Activated naive CD8-positive, alpha-beta T cell (primary cell): ENCODE results near the gene IGFL3.
"Not testable (repeated sequence)": the region's sequence is repeated elsewhere in the genome, so short reads cannot be mapped to it uniquely, and the experiment has no call there.

Experiments
- H3K27ac Mint-ChIP-seq: one replicate; pipeline ENCODE4 v1.8.0; 2021; ENCODE audit warnings: mixed read lengths
- H3K27me3 Mint-ChIP-seq: one replicate; pipeline ENCODE4 v1.8.0; 2021; ENCODE audit warnings: mixed read lengths
- H3K36me3 Mint-ChIP-seq: one replicate; pipeline ENCODE4 v1.8.0; 2021; ENCODE audit warnings: mixed read lengths
- H3K4me1 Mint-ChIP-seq: one replicate; pipeline ENCODE4 v1.8.0; 2021; ENCODE audit warnings: low read depth, mixed read lengths
- H3K4me3 Mint-ChIP-seq: one replicate; pipeline ENCODE4 v1.8.0; 2021; ENCODE audit warnings: mild to moderate bottlenecking, mixed read lengths
- H3K9me3 Mint-ChIP-seq: one replicate; pipeline ENCODE4 v1.8.0; 2021; ENCODE audit warnings: low read depth, mixed read lengths

Gene IGFL3

DNA sequence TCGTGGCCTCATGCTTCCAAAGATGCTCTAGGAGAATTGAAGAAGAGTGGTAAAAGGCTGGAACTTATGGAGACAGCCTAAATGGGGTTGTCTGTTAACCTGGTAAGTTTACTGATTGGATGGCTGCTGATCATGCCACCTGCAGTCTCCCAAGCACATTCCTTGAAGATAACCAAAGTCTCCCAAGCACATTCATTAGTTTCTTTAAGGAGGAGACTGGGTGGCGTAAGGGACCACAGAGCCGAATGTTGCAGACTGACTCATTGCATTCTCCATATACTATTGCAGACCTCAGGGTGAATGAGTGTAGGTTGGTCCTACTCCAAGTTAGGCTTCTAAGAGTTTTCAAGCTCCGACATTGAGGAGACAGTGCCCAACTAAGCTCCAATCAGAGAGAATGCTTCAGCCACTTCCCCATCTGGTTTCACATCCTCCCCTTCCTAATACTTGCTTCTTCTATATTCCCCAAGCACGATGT is at the start of gene IGFL3:
IGFL3 (minus strand) TSS at position 51 of the 478 bp plus-strand sequence; CDS start at position 12, 39 bp downstream.
- H3K36me3 Mint-ChIP-seq: no peaks in the 10 kb centered on the region
- no peaks in the 10 kb centered on the region for H3K4me1 Mint-ChIP-seq
- no peak within 1 kb of the TSS for H3K27ac Mint-ChIP-seq
- H3K4me3 Mint-ChIP-seq: no peak within 1 kb of the TSS
- no peaks in the 10 kb centered on the region for H3K9me3 Mint-ChIP-seq
- peaks cover 41% of the 10 kb centered on the region for H3K27me3 Mint-ChIP-seq

DNA sequence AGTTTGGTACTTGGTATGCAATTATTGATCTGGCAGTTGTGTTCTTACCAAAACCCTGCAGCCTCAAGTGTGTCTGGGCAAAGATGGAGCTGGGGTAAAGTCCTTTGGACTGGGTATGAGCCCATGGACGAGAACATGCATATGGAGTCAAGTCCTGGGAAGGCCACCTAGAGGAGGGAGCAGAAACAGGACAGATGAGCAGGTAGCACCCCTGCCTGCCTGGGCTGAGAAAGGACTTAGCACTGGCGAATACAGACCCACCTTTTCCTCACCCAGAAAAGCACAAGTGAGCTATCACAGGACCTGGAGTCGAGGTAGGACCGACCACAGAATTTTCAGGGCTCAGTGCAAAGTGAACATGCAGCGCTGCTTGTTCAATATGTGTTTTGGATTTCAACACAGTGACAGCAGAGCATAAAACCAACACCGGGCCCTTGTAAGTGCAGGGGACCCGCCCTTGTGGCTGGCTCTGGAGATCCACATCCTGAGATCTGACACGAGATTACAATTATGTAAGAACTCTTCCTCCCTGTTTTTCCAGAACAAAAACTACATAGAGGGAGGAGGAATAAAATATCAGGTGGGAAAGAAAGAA is 49.5 kb upstream of the IGFL3 start:
- Mint-ChIP-seq H3K27me3 (peaks cover 21% of the 10 kb centered on the region), H3K27ac (no peak overlapping the region), H3K9me3 (peaks cover 4% of the 10 kb centered on the region), H3K4me1 (peaks cover 2% of the 10 kb centered on the region), H3K36me3 (no peaks in the 10 kb centered on the region), H3K4me3 (no peak overlapping the region)

DNA sequence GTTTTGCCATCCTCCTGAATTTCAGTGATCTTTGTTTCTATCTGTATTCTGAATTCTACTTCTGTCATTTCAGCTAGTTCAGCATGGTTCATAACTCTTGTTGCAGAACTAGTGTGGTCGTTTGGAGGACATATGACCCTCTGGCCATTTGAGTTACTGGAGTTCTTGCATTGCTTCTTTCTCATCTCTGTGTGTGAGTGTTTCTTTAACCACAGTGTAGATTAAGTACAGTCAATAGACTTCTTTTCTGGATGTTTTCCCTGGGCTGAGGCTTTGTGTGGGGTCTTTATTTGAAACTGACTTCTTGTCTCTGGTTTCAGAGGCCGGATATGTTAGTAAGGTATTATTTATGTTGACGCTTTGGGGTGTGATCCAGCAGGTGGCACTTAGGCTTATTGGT is 38.2 kb upstream of the IGFL3 start:
- Mint-ChIP-seq H3K4me1 (no peaks in the 10 kb centered on the region), H3K27me3 (peaks cover 38% of the 10 kb centered on the region), H3K4me3 (no peak overlapping the region), H3K9me3 (peaks cover 14% of the 10 kb centered on the region), H3K36me3 (peaks cover 7% of the 10 kb centered on the region), H3K27ac (no peak overlapping the region)

DNA sequence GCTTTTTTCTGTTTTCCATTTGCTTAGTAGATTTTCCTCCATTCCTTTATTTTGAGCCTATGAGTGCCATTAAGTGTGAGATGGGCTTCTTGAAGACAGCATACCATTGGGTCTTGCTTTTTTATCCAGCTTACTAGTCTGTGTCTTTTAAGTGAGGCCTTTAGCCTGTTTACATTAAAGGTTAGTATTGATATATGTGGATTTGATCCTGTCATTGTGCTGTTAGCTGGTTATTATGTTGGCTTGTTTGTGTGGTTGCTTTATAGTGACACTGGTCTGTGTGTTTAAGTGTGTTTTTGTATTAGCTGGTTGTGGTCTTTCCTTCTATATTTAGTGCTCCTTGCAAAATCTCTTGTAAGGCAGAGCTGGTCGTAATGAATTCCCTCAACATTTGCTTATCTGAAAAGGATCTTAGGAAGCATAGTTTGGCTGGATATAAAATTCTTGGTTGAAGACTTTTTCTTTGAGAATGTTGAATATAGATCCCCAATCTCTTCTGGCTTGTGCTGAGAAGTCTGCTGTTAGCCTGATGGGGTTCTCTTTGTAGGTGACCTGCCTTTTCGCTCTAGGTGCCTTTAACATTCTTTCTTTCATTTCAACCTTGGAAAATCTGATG is 37.3 kb upstream of the IGFL3 start:
- peaks cover 39% of the 10 kb centered on the region for H3K27me3 Mint-ChIP-seq
- H3K4me3 Mint-ChIP-seq: not testable (repeated sequence)

DNA sequence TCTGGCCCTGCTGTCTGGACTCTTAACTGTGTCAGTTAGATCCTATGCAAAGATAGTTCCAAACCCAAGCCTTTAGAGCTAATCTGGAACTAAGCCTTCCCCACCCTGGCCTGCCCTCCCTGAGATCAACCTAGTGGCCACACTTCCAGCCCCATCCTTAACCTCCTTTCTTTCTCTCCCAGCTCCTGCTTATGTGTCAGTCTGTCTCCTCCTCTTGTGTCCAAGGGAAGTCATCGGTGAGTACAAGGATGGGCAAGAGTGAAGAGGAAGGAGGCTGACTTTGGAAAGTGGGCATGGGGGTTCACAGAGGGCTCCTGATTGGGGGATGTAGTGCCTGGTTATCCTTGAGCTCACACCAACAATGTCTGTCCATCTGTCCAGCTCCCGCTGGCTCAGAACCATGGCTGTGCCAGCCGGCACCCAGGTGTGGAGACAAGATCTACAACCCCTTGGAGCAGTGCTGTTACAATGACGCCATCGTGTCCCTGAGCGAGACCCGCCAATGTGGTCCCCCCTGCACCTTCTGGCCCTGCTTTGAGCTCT is 35.8 kb upstream of the IGFL3 start:
- Mint-ChIP-seq H3K4me3 (no peak overlapping the region), H3K27me3 (peaks cover 35% of the 10 kb centered on the region), H3K4me1 (no peaks in the 10 kb centered on the region), H3K27ac (no peak overlapping the region), H3K36me3 (peaks cover 7% of the 10 kb centered on the region), H3K9me3 (peaks cover 14% of the 10 kb centered on the region)

More for the DNA sequence above, 37.3 kb upstream of the IGFL3 start:
- H3K27ac Mint-ChIP-seq, H3K4me1 Mint-ChIP-seq, H3K36me3 Mint-ChIP-seq: not testable (repeated sequence)
- peaks cover 14% of the 10 kb centered on the region for H3K9me3 Mint-ChIP-seq

DNA sequence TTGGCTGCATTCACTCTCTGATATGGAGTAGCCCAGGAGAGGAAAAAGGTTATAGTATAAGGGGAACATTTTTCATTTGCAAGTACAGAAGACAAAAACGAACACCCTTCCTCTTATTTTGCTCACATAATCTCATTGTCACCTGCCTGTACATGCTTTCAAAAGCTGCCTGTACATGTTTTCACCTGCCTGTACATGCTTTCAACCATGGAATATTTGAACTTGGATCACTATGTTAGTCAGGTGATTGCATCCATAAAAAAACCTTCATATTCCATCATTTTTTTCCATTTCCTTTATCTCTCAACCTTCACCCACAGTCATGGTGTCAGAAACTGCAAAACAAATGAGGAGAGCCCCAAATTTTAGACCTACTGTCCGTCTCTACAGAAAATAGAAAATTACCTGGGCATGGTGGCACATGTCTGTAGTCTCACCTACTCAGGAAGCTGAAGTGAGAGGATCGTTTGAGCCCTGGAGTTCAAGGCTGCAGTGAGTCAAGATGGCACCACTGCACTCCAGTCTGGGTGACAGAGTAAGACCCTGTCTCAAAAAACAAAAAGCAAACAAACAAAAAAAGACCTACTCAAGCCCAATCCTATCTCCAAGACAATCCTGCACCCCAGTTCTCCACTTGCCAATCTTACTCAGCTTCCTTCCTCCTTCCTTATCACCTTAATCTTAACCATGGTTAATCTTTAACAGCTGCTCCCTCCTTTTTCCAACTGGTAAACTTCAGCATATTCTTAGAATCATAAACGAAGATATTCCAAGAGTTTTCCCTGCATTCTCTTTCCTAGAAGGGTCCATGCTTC is 35.1 kb upstream of the IGFL3 start:
- no peak overlapping the region for H3K4me3 Mint-ChIP-seq
- peaks cover 7% of the 10 kb centered on the region for H3K36me3 Mint-ChIP-seq
- no peaks in the 10 kb centered on the region for H3K4me1 Mint-ChIP-seq
- H3K9me3 Mint-ChIP-seq: peaks cover 14% of the 10 kb centered on the region
- H3K27me3 Mint-ChIP-seq: peaks cover 29% of the 10 kb centered on the region
- no peak overlapping the region for H3K27ac Mint-ChIP-seq

DNA sequence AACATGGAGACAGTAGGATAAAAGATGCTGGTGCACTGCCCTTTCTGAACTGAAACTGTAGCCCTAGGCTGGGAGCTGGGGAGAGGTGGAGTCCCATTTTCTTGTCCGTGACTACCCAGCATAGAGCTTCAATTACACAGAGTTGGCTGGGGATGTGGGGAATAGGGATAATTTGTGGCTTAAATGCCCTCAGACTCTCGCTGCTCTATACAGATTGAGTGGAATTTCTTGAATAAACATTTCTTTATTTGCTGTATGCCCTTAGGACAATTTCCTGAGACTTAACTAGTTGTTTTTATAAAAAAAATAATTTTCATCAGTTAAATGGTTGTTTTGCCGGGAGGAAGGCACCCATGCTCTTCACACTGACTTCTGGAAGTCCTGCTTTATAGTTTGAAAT is 30.7 kb upstream of the IGFL3 start:
- Mint-ChIP-seq H3K27ac (no peak overlapping the region), H3K4me1 (no peaks in the 10 kb centered on the region), H3K36me3 (no peaks in the 10 kb centered on the region), H3K27me3 (peaks cover 37% of the 10 kb centered on the region), H3K4me3 (no peak overlapping the region), H3K9me3 (no peaks in the 10 kb centered on the region)

DNA sequence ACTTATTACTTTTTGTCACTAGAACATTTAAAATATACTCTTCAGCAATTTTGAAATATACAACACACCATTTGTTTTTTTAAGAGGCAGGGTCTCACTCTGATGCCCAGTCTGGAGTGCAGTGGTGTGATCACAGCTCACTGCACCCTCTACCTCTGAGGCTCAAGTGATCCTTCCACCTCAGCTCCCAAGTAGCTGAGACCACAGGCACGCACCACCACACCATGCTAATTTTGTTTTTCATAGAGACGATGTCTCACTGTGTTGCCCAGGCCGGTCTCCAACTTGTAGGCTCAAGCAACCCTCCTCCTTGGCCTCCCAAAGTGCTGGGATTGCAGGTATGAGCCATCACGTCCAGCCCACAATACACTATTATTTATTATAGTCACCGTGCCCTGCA is 26.1 kb upstream of the IGFL3 start:
- H3K36me3 Mint-ChIP-seq: no peaks in the 10 kb centered on the region
- no peak overlapping the region for H3K4me3 Mint-ChIP-seq
- H3K27me3 Mint-ChIP-seq: peaks cover 35% of the 10 kb centered on the region

DNA sequence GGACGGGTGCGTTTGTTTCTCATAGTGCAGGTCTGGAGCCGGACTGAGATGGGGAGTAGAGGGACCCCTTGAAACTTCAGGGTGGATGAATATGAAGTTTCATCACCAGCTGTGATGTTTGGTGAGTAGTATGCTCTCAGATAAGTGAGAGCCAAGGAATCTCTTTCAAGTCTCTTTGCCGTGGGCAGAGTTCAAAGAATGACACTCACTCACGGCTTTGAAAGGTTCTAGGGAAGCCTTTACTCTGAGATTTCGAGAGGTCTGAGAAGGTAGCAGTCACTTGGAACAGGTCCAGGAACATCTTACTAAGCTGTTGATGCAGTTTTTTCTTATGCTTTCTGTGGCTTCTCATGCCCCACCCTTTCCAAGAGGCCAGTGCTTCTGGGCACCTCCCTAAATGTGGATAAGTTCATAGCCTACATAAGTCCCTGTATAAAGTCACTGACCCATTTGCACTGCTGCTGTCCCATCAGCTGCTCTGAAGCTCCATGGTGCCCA is 23.4 kb upstream of the IGFL3 start, which contains the start of gene IGFL2:
IGFL2 (plus strand) TSS at position 448 of the 498 bp plus-strand sequence; CDS start at position 489, 41 bp downstream.
- Mint-ChIP-seq H3K4me1 (peaks cover 10% of the 10 kb centered on the region), H3K9me3 (no peaks in the 10 kb centered on the region), H3K27me3 (peaks cover 25% of the 10 kb centered on the region)

More for the DNA sequence above, 26.1 kb upstream of the IGFL3 start:
- H3K9me3 Mint-ChIP-seq: no peaks in the 10 kb centered on the region
- no peak overlapping the region for H3K27ac Mint-ChIP-seq
- H3K4me1 Mint-ChIP-seq: peaks cover 10% of the 10 kb centered on the region

DNA sequence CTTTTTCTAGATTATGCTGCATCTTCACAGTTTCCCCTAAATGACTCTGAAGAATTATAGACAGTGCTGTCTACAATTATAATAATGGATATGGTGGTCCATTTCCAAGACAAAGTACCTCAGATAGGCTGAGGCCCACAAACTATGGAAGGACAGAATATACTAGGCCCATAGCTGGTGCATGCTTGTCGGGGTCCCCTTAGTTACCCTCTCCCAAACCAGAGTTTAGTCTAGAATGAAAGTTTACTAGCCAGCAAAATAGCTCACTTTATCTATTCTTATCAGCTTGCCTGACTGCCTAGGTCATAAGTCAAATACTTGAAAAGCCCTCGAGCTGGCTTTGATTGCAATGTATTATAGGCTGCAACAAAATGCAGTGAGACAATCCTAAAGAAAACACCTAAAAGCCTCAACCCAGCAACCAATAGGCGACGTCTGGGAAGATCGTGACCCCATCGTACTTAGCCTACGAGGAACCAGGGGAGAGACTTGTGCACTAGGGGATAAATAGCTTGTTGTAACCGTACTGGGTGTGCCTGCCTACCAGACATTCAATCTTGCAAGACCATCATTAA is 22.8 kb upstream of the IGFL3 start:
- H3K9me3 Mint-ChIP-seq: no peaks in the 10 kb centered on the region
- H3K4me3 Mint-ChIP-seq: no peak overlapping the region
- H3K36me3 Mint-ChIP-seq: no peaks in the 10 kb centered on the region
- H3K27ac Mint-ChIP-seq: no peak overlapping the region
- peaks cover 10% of the 10 kb centered on the region for H3K4me1 Mint-ChIP-seq
- H3K27me3 Mint-ChIP-seq: peaks cover 21% of the 10 kb centered on the region

More for the DNA sequence above, 23.4 kb upstream of the IGFL3 start, which contains the start of gene IGFL2:
- Mint-ChIP-seq H3K27ac (no peak within 1 kb of the TSS), H3K36me3 (no peaks in the 10 kb centered on the region), H3K4me3 (no peak within 1 kb of the TSS)

DNA sequence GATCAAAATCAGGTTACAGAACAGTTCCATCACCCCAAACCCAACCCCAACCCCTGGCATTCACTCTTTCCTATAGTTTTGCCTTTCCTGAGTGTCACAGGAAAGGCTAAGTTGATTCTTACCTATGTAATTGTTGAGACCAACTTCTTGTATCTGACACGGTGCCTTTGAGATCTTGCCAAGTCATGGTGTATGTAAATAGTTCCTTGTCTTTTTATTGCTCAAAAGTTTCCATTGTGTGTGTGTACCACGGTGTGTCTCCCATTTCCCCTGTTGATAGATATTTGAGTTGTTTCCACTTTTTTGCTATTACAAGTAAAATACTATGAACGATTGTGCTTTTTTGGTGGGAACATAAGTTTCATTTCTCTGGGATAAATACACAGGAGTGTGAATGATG is 20.3 kb upstream of the IGFL3 start:
- Mint-ChIP-seq H3K4me1 (peaks cover 10% of the 10 kb centered on the region), H3K27ac (no peak overlapping the region), H3K9me3 (no peaks in the 10 kb centered on the region), H3K27me3 (peaks cover 8% of the 10 kb centered on the region), H3K36me3 (no peaks in the 10 kb centered on the region), H3K4me3 (no peak overlapping the region)

DNA sequence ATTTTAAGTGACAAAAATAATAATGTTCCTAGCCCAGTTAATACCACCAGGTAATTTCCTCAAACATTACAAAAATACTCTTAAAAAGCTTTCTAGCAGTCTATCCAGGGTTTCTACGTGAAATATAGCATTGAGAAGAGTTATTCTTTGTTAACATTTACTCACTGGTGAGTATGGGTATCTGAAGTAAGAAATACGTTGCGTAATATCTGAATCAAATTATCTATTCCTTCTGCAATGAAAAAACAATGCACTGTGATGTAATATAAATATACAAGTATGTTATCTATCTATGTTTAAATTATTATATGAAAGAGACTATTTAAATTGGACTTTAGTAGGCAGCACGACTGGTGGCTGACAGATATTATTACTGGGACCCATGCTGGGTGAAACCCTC is 17.8 kb upstream of the IGFL3 start:
- no peaks in the 10 kb centered on the region for H3K36me3 Mint-ChIP-seq
- no peak overlapping the region for H3K27ac Mint-ChIP-seq
- no peaks in the 10 kb centered on the region for H3K9me3 Mint-ChIP-seq
- H3K4me3 Mint-ChIP-seq: no peak overlapping the region
- H3K27me3 Mint-ChIP-seq: peaks cover 8% of the 10 kb centered on the region
- H3K4me1 Mint-ChIP-seq: no peaks in the 10 kb centered on the region

DNA sequence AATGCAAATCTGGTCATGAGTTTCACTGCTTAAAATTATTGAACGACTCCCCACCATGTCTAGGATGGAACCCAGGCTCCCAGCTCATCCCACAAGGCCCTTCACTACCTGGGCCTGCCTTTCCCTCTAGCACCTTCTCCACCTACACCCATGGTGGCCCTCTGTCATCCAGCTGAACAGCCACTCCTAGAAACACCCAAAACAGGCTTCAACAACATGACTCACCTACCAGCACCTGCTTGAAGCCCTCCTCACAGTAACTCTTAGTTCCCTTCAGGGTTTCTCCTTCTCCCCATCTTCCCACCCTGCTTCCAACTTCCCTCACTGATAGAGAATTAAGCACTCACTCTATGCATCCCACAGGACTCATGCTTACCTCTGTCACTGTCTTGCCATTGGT is 16.9 kb upstream of the IGFL3 start:
- Mint-ChIP-seq H3K36me3 (no peaks in the 10 kb centered on the region), H3K27ac (no peak overlapping the region), H3K4me3 (no peak overlapping the region), H3K4me1 (no peaks in the 10 kb centered on the region), H3K27me3 (peaks cover 10% of the 10 kb centered on the region), H3K9me3 (no peaks in the 10 kb centered on the region)

DNA sequence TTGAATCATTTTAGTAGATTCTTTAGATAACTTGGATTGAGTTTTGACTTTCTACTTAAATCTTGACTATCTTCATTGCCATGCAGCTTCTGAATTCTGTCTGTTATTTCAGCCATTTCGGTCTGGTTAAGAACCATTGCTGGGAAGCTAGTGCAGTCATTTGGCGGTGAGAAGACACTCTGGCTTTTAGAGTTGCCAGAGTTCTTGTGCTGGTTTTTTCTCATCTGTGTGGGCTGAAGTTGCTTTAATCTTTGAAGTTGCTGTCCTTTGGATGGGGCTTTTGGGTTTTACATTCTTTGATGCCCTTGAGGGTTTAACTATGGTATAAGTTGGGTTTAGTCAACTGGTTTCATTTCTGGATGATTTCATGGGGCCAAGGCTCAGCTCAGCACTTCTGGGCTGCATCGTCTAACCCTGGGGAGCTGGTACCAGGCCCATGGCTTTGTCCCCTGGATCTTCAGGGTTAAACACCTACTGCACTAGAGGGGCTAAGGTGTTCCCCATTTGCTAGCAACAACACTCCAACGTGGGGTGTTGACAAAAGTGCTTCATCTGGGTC is 13.5 kb upstream of the IGFL3 start:
- no peak overlapping the region for H3K27ac Mint-ChIP-seq
- no peak overlapping the region for H3K4me3 Mint-ChIP-seq
- H3K36me3 Mint-ChIP-seq: no peaks in the 10 kb centered on the region
- H3K9me3 Mint-ChIP-seq: no peaks in the 10 kb centered on the region
- H3K27me3 Mint-ChIP-seq: peaks cover 24% of the 10 kb centered on the region
- H3K4me1 Mint-ChIP-seq: no peaks in the 10 kb centered on the region
